Measurements from ENCODE around the gene LRRC47. TPM values are rescaled to one million over a fixed set of nuclear protein-coding genes. Genes with fewer than 3 reads are reported as not detected.
A peak's percentile ranks its signal among the peaks of the same experiment; 100 is the strongest.
"Not testable (repeated sequence)": the region's sequence is repeated elsewhere in the genome, so short reads cannot be mapped to it uniquely, and the experiment has no call there.

Gene LRRC47
- total RNA-seq, 1 experiment from 2014 or later, result 35.4 TPM

GRCh38 chr1:3817138-3817740, 20.9 kb upstream of the LRRC47 start:
- DNase-seq (ENCODE audit: low spot score), result no peak
- in situ Hi-C loops (cut with HindIII; ENCODE audit: low sequenced_read_pairs), result no loop called here

- in situ Hi-C loops (cut with HindIII; ENCODE audit: low sequenced_read_pairs), result no loop called here
- peak; percentile 72 for DNase-seq (ENCODE audit: low spot score)
Observed at GRCh38 chr1:3816331-3817137, 20.2 kb upstream of the LRRC47 start.

- no peak for DNase-seq (ENCODE audit: low spot score)
- in situ Hi-C loops (cut with HindIII; ENCODE audit: low sequenced_read_pairs), result no loop called here
Observed at GRCh38 chr1:3814771-3815561, 18.7 kb upstream of the LRRC47 start.

- DNase-seq (ENCODE audit: low spot score), result no peak
- in situ Hi-C loops (cut with HindIII; ENCODE audit: low sequenced_read_pairs), result no loop called here
Observed at GRCh38 chr1:3814065-3814464, 17.8 kb upstream of the LRRC47 start.

- DNase-seq (ENCODE audit: low spot score), result no peak
- in situ Hi-C loops (cut with HindIII; ENCODE audit: low sequenced_read_pairs), result no loop called here
Observed at GRCh38 chr1:3811595-3811911, 15.3 kb upstream of the LRRC47 start.

GRCh38 chr1:3810149-3810761, 14.0 kb upstream of the LRRC47 start:
- in situ Hi-C loops (cut with HindIII; ENCODE audit: low sequenced_read_pairs); DNase-seq (ENCODE audit: low spot score): not testable (repeated sequence)

GRCh38 chr1:3809680-3810079, 13.4 kb upstream of the LRRC47 start:
- in situ Hi-C loops (cut with HindIII; ENCODE audit: low sequenced_read_pairs), result no loop called here
- DNase-seq (ENCODE audit: low spot score), result no peak

- in situ Hi-C loops (cut with HindIII; ENCODE audit: low sequenced_read_pairs), result no loop called here
- no peak for DNase-seq (ENCODE audit: low spot score)
Observed at GRCh38 chr1:3807769-3808168, 11.5 kb upstream of the LRRC47 start.

GRCh38 chr1:3805038-3805437, 8.7 kb upstream of the LRRC47 start:
- DNase-seq (ENCODE audit: low spot score), result no peak
- in situ Hi-C loops (cut with HindIII; ENCODE audit: low sequenced_read_pairs), result no loop called here

GRCh38 chr1:3804627-3804944, 8.3 kb upstream of the LRRC47 start:
- in situ Hi-C loops (cut with HindIII; ENCODE audit: low sequenced_read_pairs), result not testable (repeated sequence)

GRCh38 chr1:3803905-3804626, 7.8 kb upstream of the LRRC47 start:
- no peak for DNase-seq (ENCODE audit: low spot score)
- in situ Hi-C loops (cut with HindIII; ENCODE audit: low sequenced_read_pairs), result no loop called here

More at GRCh38 chr1:3804627-3804944, 8.3 kb upstream of the LRRC47 start:
- DNase-seq (ENCODE audit: low spot score), result not testable (repeated sequence)

- DNase-seq (ENCODE audit: low spot score); in situ Hi-C loops (cut with HindIII; ENCODE audit: low sequenced_read_pairs): not testable (repeated sequence)
Observed at GRCh38 chr1:3800795-3801194, 4.5 kb upstream of the LRRC47 start.

GRCh38 chr1:3799976-3800685, 3.8 kb upstream of the LRRC47 start:
- in situ Hi-C loops (cut with HindIII; ENCODE audit: low sequenced_read_pairs), result no loop called here
- peak; percentile 75 for DNase-seq (ENCODE audit: low spot score)

- no peak for DNase-seq (ENCODE audit: low spot score)
- in situ Hi-C loops (cut with HindIII; ENCODE audit: low sequenced_read_pairs), result no loop called here
Observed at GRCh38 chr1:3795453-3796214, 664 bp downstream of the LRRC47 start.

GRCh38 chr1:3790952-3791351, 5.3 kb downstream of the LRRC47 start:
- in situ Hi-C loops (cut with HindIII; ENCODE audit: low sequenced_read_pairs), result no loop called here
- no peak for DNase-seq (ENCODE audit: low spot score)

- DNase-seq (ENCODE audit: low spot score), result no peak
- in situ Hi-C loops (cut with HindIII; ENCODE audit: low sequenced_read_pairs), result no loop called here
Observed at GRCh38 chr1:3790500-3790923, 5.8 kb downstream of the LRRC47 start.

- in situ Hi-C loops (cut with HindIII; ENCODE audit: low sequenced_read_pairs), result no loop called here
- no peak for DNase-seq (ENCODE audit: low spot score)
Observed at GRCh38 chr1:3789421-3790300, 6.6 kb downstream of the LRRC47 start.

Data from G401 (cell line).